ENCODE measurements around the gene MTCL3. TPM values are rescaled to one million over a fixed set of nuclear protein-coding genes. Genes with fewer than 3 reads are reported as not detected.
"Not testable (repeated sequence)": the region's sequence is repeated elsewhere in the genome, so short reads cannot be mapped to it uniquely, and the experiment has no call there.

The MTCL3 gene

GRCh38 chr6:127428562-127428961 is 90.6 kb downstream of the MTCL3 start:
- not testable (repeated sequence) for DNase-seq (ENCODE audit: low read depth)

GRCh38 chr6:127423921-127424320 is 95.2 kb downstream of the MTCL3 start:
- DNase-seq (ENCODE audit: low read depth) = no peak

Other genes starting within 250 kb of the MTCL3 start
- gene ECHDC1, start 175.7 kb downstream of the MTCL3 start, total RNA-seq (2014; rRNA removed) = 91.6 and 97.8 TPM in 2 replicates
- 2.4 and 5.0 TPM in 2 replicates for gene KIAA0408, start 59.9 kb downstream of the MTCL3 start, total RNA-seq (2014; rRNA removed)
- gene C6orf58, start 57.8 kb upstream of the MTCL3 start, total RNA-seq (2014; rRNA removed) = not detected in 2 replicates